Mesendoderm (in vitro differentiated cells): ENCODE measurements around the gene RCBTB1.

ENCODE experiments used
- DNase-seq: peaks from one replicate; pipeline ENCODE4 v3.0.0; 2013
- H2AK5ac ChIP-seq: 2 replicates; pipeline ENCODE4 v1.6.1; 2013; ENCODE audit warnings: low read length, inconsistent platforms
- H2BK120ac ChIP-seq: 2 replicates; pipeline ENCODE4 v1.6.1; 2013; ENCODE audit warnings: low read depth, mild to moderate bottlenecking, low read length, moderate library complexity, mixed read lengths
- H2BK15ac ChIP-seq: replicated peaks from 2 replicates; pipeline ENCODE4 v1.6.1; 2013; ENCODE audit warnings: low read depth, mild to moderate bottlenecking, moderate library complexity
- H2BK5ac ChIP-seq: 2 replicates; pipeline ENCODE4 v1.6.1; 2013; ENCODE audit warnings: low read length, inconsistent platforms
- H3K18ac ChIP-seq: 2 replicates; pipeline ENCODE4 v1.6.1; 2013; ENCODE audit warnings: mild to moderate bottlenecking, low read length, mixed read lengths
- H3K23ac ChIP-seq: one replicate; pipeline ENCODE4 v1.6.1; 2013; ENCODE audit warnings: low read length
- H3K27ac ChIP-seq: 2 replicates; pipeline ENCODE4 v1.5.1; 2013; ENCODE audit warnings: low read depth, mild to moderate bottlenecking, inconsistent platforms, low read length, moderate library complexity
- H3K27me3 ChIP-seq: 2 replicates; pipeline ENCODE4 v1.6.1; 2013; ENCODE audit warnings: low read length, control low read depth, mild to moderate bottlenecking, inconsistent platforms; ENCODE audit not compliant: insufficient read depth, poor library complexity
- H3K36me3 ChIP-seq: 2 replicates; pipeline ENCODE4 v1.6.1; 2013; ENCODE audit warnings: low read length, inconsistent platforms; ENCODE audit not compliant: control insufficient read depth, insufficient read depth
- H3K4ac ChIP-seq: one replicate; pipeline ENCODE4 v1.6.1; 2013; ENCODE audit warnings: low read depth, mild to moderate bottlenecking, low read length, moderate library complexity
- H3K4me1 ChIP-seq: 2 replicates; pipeline ENCODE4 v1.6.1; 2013; ENCODE audit warnings: low read depth, low read length, inconsistent platforms; ENCODE audit not compliant: control insufficient read depth
- H3K4me2 ChIP-seq: 2 replicates; pipeline ENCODE4 v1.6.1; 2013; ENCODE audit warnings: low read length
- H3K4me3 ChIP-seq: 2 replicates; pipeline ENCODE4 v1.5.1; 2013; ENCODE audit warnings: mild to moderate bottlenecking, low read length
- H3K56ac ChIP-seq: one replicate; pipeline ENCODE4 v1.6.1; 2013; ENCODE audit warnings: low read length
- H3K79me1 ChIP-seq: 2 replicates; pipeline ENCODE4 v1.6.1; 2013; ENCODE audit warnings: low read length, inconsistent platforms
- H3K79me2 ChIP-seq: 2 replicates; pipeline ENCODE4 v1.6.1; 2013; ENCODE audit warnings: mild to moderate bottlenecking, low read length; ENCODE audit not compliant: control insufficient read depth, insufficient read depth
- H3K9ac ChIP-seq: 2 replicates; pipeline ENCODE4 v1.6.1; 2013; ENCODE audit warnings: low read length, inconsistent platforms
- H4K5ac ChIP-seq: one replicate; pipeline ENCODE4 v1.6.1; 2013; ENCODE audit warnings: low read length
- H4K8ac ChIP-seq: one replicate; pipeline ENCODE4 v1.6.1; 2013; ENCODE audit warnings: low read depth, mild to moderate bottlenecking, control low read depth, low read length, moderate library complexity
- WGBS: extraction: QIAGEN DNeasy Blood & Tissue Kit; methylation state at CpG from one replicate; pipeline ENCODE4 v1.1.7; 2013; ENCODE audit warnings: low lambda C conversion rate, missing lambda C conversion rate; ENCODE audit not compliant: insufficient coverage; ENCODE audit errors: extremely low coverage; 5-methylcytosine and 5-hydroxymethylcytosine counted together

RCBTB1 gene

GRCh38 chr13:49563516-49563915, 21.8 kb downstream of the RCBTB1 start:
- peaks cover 3% of the 10 kb centered on the region for H3K79me1 ChIP-seq
- H3K4ac ChIP-seq = no peak overlapping the region
- no peak overlapping the region for H3K56ac ChIP-seq
- H3K27me3 ChIP-seq = no peaks in the 10 kb centered on the region
- peaks cover 2% of the 10 kb centered on the region for H3K36me3 ChIP-seq
- H3K27ac ChIP-seq = no peak overlapping the region
- DNase-seq = no peak
- no peak overlapping the region for H3K4me3 ChIP-seq
- H2BK15ac ChIP-seq = no peak overlapping the region
- H2BK5ac ChIP-seq = no peak overlapping the region
- H3K23ac ChIP-seq = no peak overlapping the region
- H3K4me2 ChIP-seq = no peak overlapping the region
- no CpG with 5 or more reads among the region's 5 CpGs for WGBS
- no peak overlapping the region for H3K18ac ChIP-seq
- H3K79me2 ChIP-seq = no peaks in the 10 kb centered on the region
- no peak overlapping the region for H2AK5ac ChIP-seq
- no peaks in the 10 kb centered on the region for H3K4me1 ChIP-seq
- no peak overlapping the region for H4K8ac ChIP-seq
- H2BK120ac ChIP-seq = no peak overlapping the region
- H4K5ac ChIP-seq = no peak overlapping the region
- no peak overlapping the region for H3K9ac ChIP-seq

- DNase-seq = peak; percentile 89
- Histone ChIP-seq H3K79me1 (no peaks in the 10 kb centered on the region), H3K36me3 (no peaks in the 10 kb centered on the region), H3K4me1 (no peaks in the 10 kb centered on the region), H3K9ac (no peak overlapping the region), H4K8ac (no peak overlapping the region), H3K27me3 (no peaks in the 10 kb centered on the region), H3K56ac (no peak overlapping the region), H3K79me2 (no peaks in the 10 kb centered on the region), H3K4me3 (no peak overlapping the region), H2BK5ac (no peak overlapping the region), H3K27ac (no peak overlapping the region), H4K5ac (no peak overlapping the region), H3K23ac (no peak overlapping the region), H2BK15ac (no peak overlapping the region), H3K4me2 (no peak overlapping the region), H2BK120ac (no peak overlapping the region), H2AK5ac (no peak overlapping the region), H3K18ac (no peak overlapping the region), H3K4ac (no peak overlapping the region)
- WGBS = no CpG with 5 or more reads among the region's 3 CpGs
These were observed 24.3 kb downstream of the RCBTB1 start for GRCh38 chr13:49561062-49561410.

- no peak overlapping the region for H2BK15ac ChIP-seq
- H4K5ac ChIP-seq = no peak overlapping the region
- no peak overlapping the region for H3K23ac ChIP-seq
- no peak overlapping the region for H2BK120ac ChIP-seq
- H3K4me3 ChIP-seq = no peak overlapping the region
- WGBS = no CpG with 5 or more reads among the region's 10 CpGs
- no peaks in the 10 kb centered on the region for H3K79me2 ChIP-seq
- no peak overlapping the region for H3K18ac ChIP-seq
- no peak overlapping the region for H3K4ac ChIP-seq
- H3K4me1 ChIP-seq = no peaks in the 10 kb centered on the region
- H3K27me3 ChIP-seq = no peaks in the 10 kb centered on the region
- H3K36me3 ChIP-seq = no peaks in the 10 kb centered on the region
- H3K56ac ChIP-seq = no peak overlapping the region
- peak; percentile 85 for DNase-seq
- H2AK5ac ChIP-seq = no peak overlapping the region
- no peak overlapping the region for H3K9ac ChIP-seq
- H3K27ac ChIP-seq = no peak overlapping the region
- no peak overlapping the region for H2BK5ac ChIP-seq
- no peak overlapping the region for H3K4me2 ChIP-seq
- H3K79me1 ChIP-seq = no peaks in the 10 kb centered on the region
- no peak overlapping the region for H4K8ac ChIP-seq
These were observed 24.9 kb downstream of the RCBTB1 start for GRCh38 chr13:49560270-49561061.

GRCh38 chr13:49559006-49559405, 26.4 kb downstream of the RCBTB1 start:
- no CpG with 5 or more reads among the region's 3 CpGs for whole genome bisulfite sequencing
- H3K36me3 ChIP-seq = no peaks in the 10 kb centered on the region
- H3K9ac ChIP-seq = no peak overlapping the region
- H2BK120ac ChIP-seq = no peak overlapping the region
- H3K56ac ChIP-seq = no peak overlapping the region
- no peak overlapping the region for H3K4ac ChIP-seq
- no peak overlapping the region for H3K4me3 ChIP-seq
- no peak overlapping the region for H4K8ac ChIP-seq
- H3K4me1 ChIP-seq = no peaks in the 10 kb centered on the region
- no peaks in the 10 kb centered on the region for H3K79me2 ChIP-seq
- no peak overlapping the region for H3K27ac ChIP-seq
- no peak overlapping the region for H3K4me2 ChIP-seq
- no peak overlapping the region for H2AK5ac ChIP-seq
- no peak overlapping the region for H2BK15ac ChIP-seq
- H3K23ac ChIP-seq = no peak overlapping the region
- no peak overlapping the region for H2BK5ac ChIP-seq
- H3K79me1 ChIP-seq = no peaks in the 10 kb centered on the region
- H3K18ac ChIP-seq = no peak overlapping the region
- no peaks in the 10 kb centered on the region for H3K27me3 ChIP-seq
- no peak for DNase-seq
- no peak overlapping the region for H4K5ac ChIP-seq

GRCh38 chr13:49554387-49554786, 31.0 kb downstream of the RCBTB1 start:
- no CpG with 5 or more reads among the region's 11 CpGs for WGBS
- H2BK15ac ChIP-seq = no peak overlapping the region

GRCh38 chr13:49553888-49554287, 31.5 kb downstream of the RCBTB1 start:
- Histone ChIP-seq H3K18ac (no peak overlapping the region), H3K23ac (no peak overlapping the region), H3K4me2 (no peak overlapping the region), H2AK5ac (no peak overlapping the region), H4K5ac (no peak overlapping the region), H3K27ac (no peak overlapping the region), H2BK5ac (no peak overlapping the region), H3K36me3 (peaks cover 1% of the 10 kb centered on the region), H3K56ac (no peak overlapping the region), H3K9ac (no peak overlapping the region), H3K27me3 (no peaks in the 10 kb centered on the region), H3K79me1 (no peaks in the 10 kb centered on the region), H3K4me3 (no peak overlapping the region), H2BK15ac (no peak overlapping the region), H3K79me2 (no peaks in the 10 kb centered on the region), H3K4ac (no peak overlapping the region), H3K4me1 (no peaks in the 10 kb centered on the region), H2BK120ac (no peak overlapping the region), H4K8ac (no peak overlapping the region)
- DNase-seq = no peak
- no CpG with 5 or more reads among the region's 2 CpGs for WGBS

More at GRCh38 chr13:49554387-49554786, 31.0 kb downstream of the RCBTB1 start:
- Histone ChIP-seq H2BK5ac (no peak overlapping the region), H3K79me2 (no peaks in the 10 kb centered on the region), H3K4me3 (no peak overlapping the region), H2AK5ac (no peak overlapping the region), H3K36me3 (peaks cover 1% of the 10 kb centered on the region), H3K4me1 (no peaks in the 10 kb centered on the region), H4K5ac (no peak overlapping the region), H3K4me2 (no peak overlapping the region), H3K27ac (no peak overlapping the region), H3K56ac (no peak overlapping the region), H3K9ac (no peak overlapping the region), H4K8ac (no peak overlapping the region), H3K4ac (no peak overlapping the region), H3K23ac (no peak overlapping the region), H3K27me3 (no peaks in the 10 kb centered on the region), H2BK120ac (no peak overlapping the region), H3K79me1 (no peaks in the 10 kb centered on the region), H3K18ac (no peak overlapping the region)
- DNase-seq = no peak
